Stimulated activated CD8-positive, alpha-beta memory T cell treated with anti-CD3 and anti-CD28 coated beads, Interleukin-4, amount 100 ng/mL, for 1 hour (primary cell): ENCODE data around the gene NCKAP5.

Experiments used
- DNase-seq, 2 donors: peaks; one replicate each; pipeline ENCODE4 v3.0.0-alpha.2; 2020; ENCODE audit warnings: low read depth in 2 of 2, low spot score in 1 of 2

Gene NCKAP5

DNA sequence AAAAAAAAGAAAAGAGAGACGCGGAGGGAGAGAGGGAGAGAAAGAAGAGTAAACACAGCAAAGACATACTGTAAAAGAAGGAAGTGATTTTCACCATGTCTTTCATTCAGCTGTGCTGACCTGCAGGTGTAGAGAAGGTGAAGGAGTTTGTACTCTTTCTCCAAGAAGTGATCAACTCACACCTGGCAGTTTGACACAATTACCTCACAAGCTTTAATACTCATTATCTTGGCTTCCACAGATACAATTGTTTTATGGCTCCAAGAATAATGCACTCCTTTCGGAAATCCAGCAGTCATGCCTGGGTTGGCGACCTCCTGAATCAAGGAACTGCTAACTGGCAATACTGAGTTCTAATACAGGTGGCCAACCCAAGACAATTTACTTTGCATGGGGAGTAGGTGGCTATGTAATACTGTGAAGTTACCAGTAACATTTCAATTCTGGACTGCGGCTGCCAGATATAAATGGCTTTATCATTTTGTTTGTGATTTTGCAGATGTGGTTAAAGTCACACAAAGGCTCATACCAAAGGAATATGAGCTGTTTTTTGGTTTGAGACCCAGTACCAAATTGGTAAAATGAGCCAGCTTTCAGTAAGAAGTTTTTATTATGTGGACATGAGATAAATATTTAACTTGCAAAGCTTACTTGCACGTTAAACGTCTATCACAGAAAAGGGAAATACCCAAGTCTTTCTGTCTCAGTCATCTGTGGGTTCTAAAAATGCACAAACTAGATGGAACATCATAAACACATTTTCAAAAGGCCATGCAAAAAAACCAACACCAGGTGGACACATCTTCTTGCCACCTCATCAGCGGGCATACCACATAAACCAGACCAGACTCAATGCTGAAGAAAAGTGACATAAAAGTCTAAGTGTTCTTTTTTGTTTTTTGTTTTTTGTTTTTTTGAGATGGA is 69.3 kb downstream of the NCKAP5 start:
- no peak for DNase-seq

DNA sequence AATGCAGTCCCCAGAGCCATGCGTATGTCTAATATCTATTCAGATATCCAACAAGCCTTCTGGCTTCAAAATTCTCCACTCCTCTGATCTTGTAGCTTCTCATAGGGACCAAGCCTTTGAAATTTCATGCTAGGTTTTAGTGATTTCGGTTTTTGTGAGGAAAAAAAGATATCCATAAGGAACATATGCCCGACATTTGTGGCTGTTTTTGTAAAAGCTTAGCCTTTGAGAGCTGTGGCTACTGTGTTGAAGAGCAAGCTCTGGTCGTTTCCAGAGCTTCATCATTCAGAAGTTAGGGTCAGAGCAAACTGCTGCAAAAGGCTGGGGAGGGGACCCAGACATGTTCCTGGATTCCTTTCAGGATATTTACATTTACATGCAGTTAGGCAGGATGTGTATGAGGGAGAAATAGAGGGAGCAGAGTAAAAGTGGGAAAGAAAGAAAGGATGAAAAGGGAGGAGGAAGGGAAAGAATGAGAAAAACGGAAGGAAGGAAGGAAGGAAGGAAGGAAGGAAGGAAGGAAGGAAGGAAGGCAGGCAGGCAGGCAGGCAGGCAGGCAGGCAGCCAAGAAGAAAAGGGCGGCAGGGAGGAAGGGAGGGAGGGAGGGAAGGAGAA is 70.2 kb downstream of the NCKAP5 start:
- no peak for DNase-seq

DNA sequence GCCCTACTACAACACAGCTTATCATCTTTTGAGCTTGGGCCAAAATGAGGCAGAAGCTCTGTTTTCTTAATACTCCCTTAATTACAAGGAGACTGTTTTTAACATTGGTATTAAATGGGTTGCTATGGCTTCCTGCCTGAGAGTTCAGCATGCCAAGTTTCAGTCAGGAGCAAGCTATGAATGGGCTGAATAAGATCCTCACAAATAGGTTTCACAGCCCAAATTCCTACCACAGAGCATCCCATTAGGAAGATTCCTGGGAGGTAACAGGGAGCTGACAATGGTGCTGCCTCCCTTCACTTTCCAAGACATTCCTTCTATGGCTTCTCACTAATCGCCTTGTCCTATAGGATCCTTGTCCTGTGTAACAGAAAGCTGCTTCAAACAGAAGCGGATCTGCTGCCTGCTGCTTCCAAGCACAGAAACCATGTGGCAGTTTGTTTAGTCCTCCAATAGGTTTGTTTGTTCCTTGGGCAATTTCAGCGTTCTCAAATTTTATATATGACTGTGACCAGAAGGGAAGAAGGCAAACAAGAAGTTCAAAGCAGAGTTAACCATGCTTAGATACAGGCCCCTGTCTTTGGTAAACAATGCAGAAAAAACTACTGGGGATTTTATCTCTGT is 70.9 kb downstream of the NCKAP5 start:
- no peak for DNase-seq

DNA sequence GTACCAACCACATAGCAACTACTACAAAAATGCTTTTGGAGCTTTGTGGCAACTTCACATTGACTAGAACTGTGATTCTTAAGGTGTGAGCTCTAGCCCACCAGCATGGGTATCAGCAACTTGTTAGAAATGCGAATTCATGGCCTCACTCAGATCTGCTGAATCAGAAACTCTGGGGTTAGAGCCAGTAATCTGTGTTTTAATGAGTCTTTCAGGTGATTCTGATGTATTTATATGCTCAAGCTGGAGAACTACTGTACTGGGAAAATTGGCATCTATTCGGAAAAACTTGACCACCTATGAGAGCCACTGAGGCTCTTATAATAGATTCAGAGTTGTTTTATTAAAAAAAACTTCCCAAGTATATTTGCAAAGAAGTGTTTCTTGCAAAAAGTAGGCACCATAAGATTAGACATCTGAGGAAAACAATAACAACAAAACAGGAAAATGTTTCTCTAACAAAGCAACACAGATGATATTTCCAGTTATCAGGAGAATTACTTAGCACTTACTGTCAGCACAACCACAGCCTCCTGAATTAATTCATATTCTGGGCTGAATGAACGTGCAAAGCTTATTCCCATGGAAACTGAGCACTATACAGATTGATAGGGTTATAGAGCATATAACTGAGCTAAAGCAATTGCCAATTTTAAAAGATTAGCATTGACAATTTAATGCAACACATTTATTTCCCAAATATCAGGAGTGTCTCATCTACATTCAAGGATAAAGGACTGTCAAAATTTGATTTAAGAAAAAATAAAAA is 71.6 kb downstream of the NCKAP5 start:
- no peak for DNase-seq

DNA sequence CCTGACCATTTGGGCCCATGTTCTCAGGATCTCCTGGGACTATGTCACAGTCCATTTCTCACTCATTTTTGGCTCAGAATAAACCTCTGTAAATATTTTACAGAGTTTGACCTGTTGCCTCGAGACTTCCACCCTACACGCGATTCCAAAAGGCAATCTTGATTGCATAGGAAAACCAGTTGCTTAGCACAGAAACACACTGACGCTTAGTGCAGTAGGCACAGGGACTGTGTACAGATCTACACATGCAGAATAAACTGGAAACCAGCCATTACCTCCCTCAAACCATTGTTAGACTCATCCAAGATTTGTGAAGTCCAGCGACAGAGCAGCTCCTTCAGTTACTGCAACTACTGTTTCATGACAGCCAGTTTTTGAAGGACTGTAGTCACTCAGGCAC is 73.0 kb downstream of the NCKAP5 start:
- DNase-seq: no peak

DNA sequence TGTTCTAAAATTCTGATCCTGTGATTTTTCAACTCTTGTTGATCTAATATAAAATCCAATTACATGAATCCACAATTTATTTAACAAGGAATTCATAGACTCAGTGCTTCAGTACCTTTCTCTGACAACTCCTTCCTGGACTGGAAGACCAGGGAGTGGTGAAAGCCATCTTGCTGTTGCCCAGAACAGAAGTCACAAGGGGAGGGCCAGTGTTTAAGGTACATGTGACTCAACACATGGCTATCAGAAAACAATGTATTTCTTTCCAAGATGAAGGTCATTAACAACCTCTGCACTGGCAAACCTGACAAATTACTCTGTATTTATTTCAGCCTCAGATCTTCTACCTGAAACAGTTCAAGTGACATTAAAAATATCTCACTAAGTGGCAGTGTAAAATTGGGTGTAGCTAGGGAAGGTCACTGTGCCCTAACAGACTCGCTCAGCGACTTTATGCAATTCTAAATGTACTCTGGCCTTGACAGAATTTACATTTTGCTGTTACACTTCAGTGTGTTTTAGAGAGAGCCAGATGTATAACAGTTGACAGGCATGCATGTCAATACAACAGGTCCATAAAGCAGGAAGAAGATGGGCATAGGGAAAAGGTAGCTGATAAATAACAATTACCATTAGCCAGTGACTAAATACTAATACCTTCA is 75.4 kb downstream of the NCKAP5 start:
- no peak for DNase-seq

GRCh38 chr2:133490411-133490980 is 77.8 kb downstream of the NCKAP5 start:
- no peak for DNase-seq

- no peak for DNase-seq
Measured at GRCh38 chr2:133489641-133490410, 78.4 kb downstream of the NCKAP5 start.

DNA sequence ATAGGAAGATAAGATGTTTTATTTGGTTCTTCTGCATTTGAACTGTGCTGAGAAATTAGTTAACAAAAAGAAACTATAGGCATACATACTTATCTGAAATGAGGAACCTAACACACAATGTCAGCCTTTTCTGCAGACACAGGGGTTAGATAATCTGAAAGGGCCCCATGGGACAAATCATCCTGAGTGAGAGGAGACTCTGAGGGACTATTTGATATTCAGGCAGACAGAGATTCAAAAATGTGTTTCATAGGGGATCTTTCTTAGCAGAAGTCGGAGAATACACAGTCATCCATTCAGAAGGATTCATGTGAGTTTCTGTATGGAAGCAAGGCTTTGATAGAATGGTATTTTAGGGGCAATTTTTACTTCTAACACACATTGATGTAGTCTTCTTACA is 79.1 kb downstream of the NCKAP5 start:
- DNase-seq: no peak

DNA sequence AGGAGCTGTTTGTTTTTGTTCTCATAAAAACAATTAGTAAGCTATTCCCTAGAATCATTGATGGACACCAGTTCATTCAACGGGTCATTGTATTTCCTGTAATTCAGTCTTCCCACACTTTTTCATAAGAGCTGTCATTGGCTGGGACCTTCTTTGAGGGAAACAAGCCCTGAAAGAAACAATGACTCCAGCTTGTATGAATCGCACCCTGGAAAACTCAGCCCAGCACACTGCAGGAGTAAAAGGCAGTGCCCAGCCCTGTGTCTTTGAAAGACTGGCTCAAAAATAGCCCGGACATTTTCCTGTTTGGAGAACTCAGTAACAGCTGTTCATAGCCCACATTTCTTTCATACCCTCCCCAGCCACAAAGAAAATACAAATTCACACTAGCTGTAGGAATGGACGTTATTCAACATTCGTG is 81.5 kb downstream of the NCKAP5 start:
- no peak for DNase-seq

GRCh38 chr2:133485868-133486267 is 82.4 kb downstream of the NCKAP5 start:
- DNase-seq: no peak

DNA sequence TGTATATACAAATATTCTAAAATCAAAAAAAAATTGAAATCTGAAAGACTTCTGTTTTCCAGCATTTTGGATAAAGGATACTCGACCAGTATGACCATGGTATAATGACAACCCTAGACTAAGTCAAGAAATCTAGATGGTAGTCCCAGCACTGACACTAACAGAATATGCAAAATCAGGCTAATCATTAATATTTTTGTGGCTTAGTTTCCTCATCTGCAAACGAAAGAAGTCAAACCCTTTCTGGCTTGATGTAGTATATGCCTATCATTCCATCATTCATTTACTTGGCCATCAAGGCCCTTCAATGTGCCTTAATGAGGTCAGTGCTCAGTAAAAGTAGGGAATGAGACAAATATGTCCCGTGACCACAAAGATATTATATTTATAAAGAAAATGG is 83.5 kb downstream of the NCKAP5 start:
- DNase-seq: no peak

DNA sequence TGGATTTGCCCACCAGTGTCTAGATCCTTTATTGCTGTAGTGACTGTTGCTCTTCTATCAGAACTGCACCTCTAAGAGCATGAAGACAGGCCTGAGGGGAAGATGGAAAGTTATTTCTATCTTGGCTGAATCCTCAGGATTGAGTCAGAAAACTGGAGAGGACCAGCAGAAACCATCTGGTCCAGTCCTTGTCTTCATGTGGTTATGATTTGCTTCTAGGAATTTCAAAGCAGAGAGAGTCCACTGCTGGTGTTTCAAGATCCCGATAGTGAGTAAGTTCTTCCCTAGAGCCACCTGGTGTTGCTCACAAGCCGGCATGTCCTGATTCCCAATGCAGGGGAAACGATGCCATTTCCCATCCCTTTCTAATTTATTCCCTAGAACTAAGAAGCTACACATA is 84.2 kb downstream of the NCKAP5 start:
- DNase-seq: no peak

- no peak for DNase-seq
Measured at GRCh38 chr2:133483181-133483580, 85.1 kb downstream of the NCKAP5 start.

- DNase-seq: no peak
Measured at GRCh38 chr2:133480707-133481429, 87.4 kb downstream of the NCKAP5 start.

- DNase-seq: no peak
Measured at GRCh38 chr2:133477616-133477990, 90.7 kb downstream of the NCKAP5 start.

DNA sequence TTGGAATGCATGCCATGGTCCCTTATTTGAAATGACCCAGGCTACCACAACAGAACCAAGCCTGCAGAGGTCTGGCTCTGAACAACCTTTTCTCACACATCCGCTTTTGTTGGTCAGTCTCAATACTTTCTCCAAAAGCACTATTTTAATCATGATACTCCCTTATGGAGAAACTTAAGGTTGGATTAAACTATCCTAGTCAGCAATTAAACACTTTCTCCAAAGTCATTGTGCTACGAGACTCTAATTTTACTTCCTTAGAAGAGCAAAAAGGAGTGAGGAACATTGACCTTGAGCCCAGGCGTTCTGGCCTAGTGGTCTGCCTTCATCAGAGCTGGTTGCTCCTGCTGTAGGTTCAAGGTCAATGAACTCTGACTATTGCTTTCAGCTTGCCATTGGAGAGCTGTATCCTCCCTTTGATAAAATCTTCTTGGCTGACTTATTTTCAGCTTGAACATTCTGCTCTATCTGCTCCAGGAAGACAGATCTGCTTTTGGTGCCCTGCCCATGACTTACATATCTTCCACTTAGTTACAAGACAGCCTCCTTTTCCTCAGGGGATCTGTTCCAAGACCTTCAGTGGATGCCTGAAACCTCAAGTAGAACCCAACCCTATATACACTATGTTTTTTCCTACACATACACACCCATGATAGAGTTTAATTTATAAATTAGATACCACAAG is 91.2 kb downstream of the NCKAP5 start:
- DNase-seq: no peak

- DNase-seq: no peak
Measured at GRCh38 chr2:133476286-133476685, 92.0 kb downstream of the NCKAP5 start.

DNA sequence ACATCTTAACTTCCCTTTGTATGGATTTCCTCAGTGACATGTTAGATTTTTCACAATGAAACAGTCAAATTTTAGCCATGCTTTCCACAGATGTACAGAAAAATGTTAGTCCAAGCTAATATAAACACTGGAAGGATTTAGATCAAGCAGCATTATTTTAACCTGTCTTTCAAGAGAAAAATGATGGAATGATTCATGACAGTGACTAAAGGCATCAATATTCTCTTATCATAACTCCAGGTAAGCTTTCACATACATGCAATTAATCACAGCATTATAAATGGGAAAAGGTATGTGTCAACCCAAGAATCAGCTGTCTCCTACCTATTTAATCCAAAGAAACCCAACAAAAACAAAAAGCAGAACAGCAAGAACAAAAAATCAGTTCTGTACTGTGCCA is 92.7 kb downstream of the NCKAP5 start:
- no peak for DNase-seq
